Measurements from ENCODE around the gene TBL3. TPM values are rescaled to one million over a fixed set of nuclear protein-coding genes. Genes with fewer than 3 reads are reported as not detected.
A peak's percentile ranks its signal among the peaks of the same experiment; 100 is the strongest.

The TBL3 gene
- total RNA-seq, 1 experiment from 2014 or later = 34.7 TPM

GRCh38 chr16:1990101-1990350, 18.2 kb downstream of the TBL3 start:
- Histone ChIP-seq H3K36me3 (ENCODE audit: control insufficient read depth, insufficient read depth, low read length) (peaks cover 5% of the 10 kb centered on the region; the same call in 1 of the 2 replicates), H3K27me3 (replicated peaks; ENCODE audit: control insufficient read depth, insufficient read depth, low read length) (no peaks in the 10 kb centered on the region), H3K4me3 (ENCODE audit: low read depth, low read length) (peak overlapping the region; percentile 51), H3K4me1 (peaks cover 15% of the 10 kb centered on the region), H3K9me3 (no peaks in the 10 kb centered on the region)
- no peaks in the 10 kb centered on the region for H3K9me3 Mint-ChIP-seq (ENCODE audit: unreplicated experiment)
- BruUV-seq (replicated peaks) = no TSS peak
- no peak for DNase-seq
- H3K4me1 Mint-ChIP-seq (ENCODE audit: low read depth, unreplicated experiment) = peaks cover 7% of the 10 kb centered on the region
- peak overlapping the region; percentile 70 for H3K4me3 Mint-ChIP-seq (ENCODE audit: unreplicated experiment)
- peaks cover 2% of the 10 kb centered on the region for H3K36me3 Mint-ChIP-seq (ENCODE audit: insufficient read depth, unreplicated experiment)
- TF ChIP-seq CTCF (IDR thresholded peaks at IDR 0.05; ENCODE audit: insufficient read depth in 1 of 2, low read depth in 1 of 2, low read length in 1 of 2, severe bottlenecking in 1 of 2, unreplicated experiment in 1 of 2) = no peak
- CTCF ChIA-PET = interaction anchor here (0.7 kb wide), 1 partner anchor 25 kb away, joined by 3 read pairs; the partner anchor contains the start of gene RPS2
- intact Hi-C loops (cut with micrococcal nuclease; ENCODE audit: unreplicated experiment) = no loop called here
- no peaks in the 10 kb centered on the region for H3K27me3 Mint-ChIP-seq (ENCODE audit: insufficient read depth, unreplicated experiment)
- POLR2A ChIA-PET = no interaction called here
- H3K27ac Mint-ChIP-seq (ENCODE audit: unreplicated experiment) = no peak overlapping the region

GRCh38 chr16:1990351-1991134, 18.7 kb downstream of the TBL3 start:
- H3K9me3 Mint-ChIP-seq (ENCODE audit: unreplicated experiment) = no peaks in the 10 kb centered on the region
- no peak overlapping the region for H3K27ac Mint-ChIP-seq (ENCODE audit: unreplicated experiment)
- peaks cover 4% of the 10 kb centered on the region for H3K36me3 Mint-ChIP-seq (ENCODE audit: insufficient read depth, unreplicated experiment)
- no peaks in the 10 kb centered on the region for H3K27me3 Mint-ChIP-seq (ENCODE audit: insufficient read depth, unreplicated experiment)
- ChIA-PET CTCF (no interaction called here), POLR2A (no interaction called here)
- no peaks in the 10 kb centered on the region for H3K27me3 ChIP-seq (replicated peaks; ENCODE audit: control insufficient read depth, insufficient read depth, low read length)
- peaks cover 9% of the 10 kb centered on the region for H3K4me1 ChIP-seq
- no peak for TF ChIP-seq CTCF (IDR thresholded peaks at IDR 0.05; ENCODE audit: insufficient read depth in 1 of 2, low read depth in 1 of 2, low read length in 1 of 2, severe bottlenecking in 1 of 2, unreplicated experiment in 1 of 2)
- peaks cover 5% of the 10 kb centered on the region; the same call in 1 of the 2 replicates for H3K36me3 ChIP-seq (ENCODE audit: control insufficient read depth, insufficient read depth, low read length)
- intact Hi-C loops (cut with micrococcal nuclease; ENCODE audit: unreplicated experiment) = no loop called here
- H3K9me3 ChIP-seq = no peaks in the 10 kb centered on the region
- H3K4me3 Mint-ChIP-seq (ENCODE audit: unreplicated experiment) = peak overlapping the region; percentile 70
- H3K4me1 Mint-ChIP-seq (ENCODE audit: low read depth, unreplicated experiment) = peaks cover 7% of the 10 kb centered on the region
- peak; percentile 61 to 71 for DNase-seq
- peak overlapping the region; percentile 51 for H3K4me3 ChIP-seq (ENCODE audit: low read depth, low read length)
- BruUV-seq (replicated peaks) = no TSS peak

DNA sequence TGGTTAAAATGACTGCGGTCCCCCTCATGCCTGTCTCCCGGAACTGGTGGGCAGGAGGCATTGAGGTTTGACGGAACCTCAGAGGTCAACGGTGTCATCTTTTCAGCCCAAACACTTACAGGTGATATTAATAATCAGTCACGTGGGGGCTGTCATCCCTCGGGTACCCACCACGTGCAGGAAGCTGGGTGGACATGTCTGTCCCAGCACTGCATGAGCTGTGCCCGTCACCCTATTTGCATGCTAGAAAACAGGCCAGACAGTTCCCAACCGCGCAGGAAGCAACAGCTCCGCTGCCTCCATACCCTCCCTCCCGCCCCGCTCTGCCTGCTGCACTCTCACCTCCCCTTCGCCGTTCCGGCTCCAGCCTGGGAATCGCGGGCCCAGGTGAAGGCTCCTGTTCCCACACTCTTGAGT, 19.3 kb downstream of the TBL3 start:
- Mint-ChIP-seq H3K36me3 (ENCODE audit: insufficient read depth, unreplicated experiment) (peaks cover 10% of the 10 kb centered on the region), H3K27me3 (ENCODE audit: insufficient read depth, unreplicated experiment) (no peaks in the 10 kb centered on the region), H3K4me3 (ENCODE audit: unreplicated experiment) (no peak overlapping the region), H3K27ac (ENCODE audit: unreplicated experiment) (no peak overlapping the region), H3K9me3 (ENCODE audit: unreplicated experiment) (no peaks in the 10 kb centered on the region), H3K4me1 (ENCODE audit: low read depth, unreplicated experiment) (peaks cover 7% of the 10 kb centered on the region)
- ChIA-PET POLR2A (no interaction called here), CTCF (interaction anchor here (0.5 kb wide), 1 partner anchor 32 kb away, joined by 3 read pairs; no protein-coding TSS in a partner anchor)
- TF ChIP-seq CTCF (IDR thresholded peaks at IDR 0.05; ENCODE audit: insufficient read depth in 1 of 2, low read depth in 1 of 2, low read length in 1 of 2, severe bottlenecking in 1 of 2, unreplicated experiment in 1 of 2) = no peak
- no peaks in the 10 kb centered on the region for H3K27me3 ChIP-seq (replicated peaks; ENCODE audit: control insufficient read depth, insufficient read depth, low read length)
- H3K36me3 ChIP-seq (ENCODE audit: control insufficient read depth, insufficient read depth, low read length) = peaks cover 3% of the 10 kb centered on the region; the same call in 1 of the 2 replicates
- no peak overlapping the region for H3K4me3 ChIP-seq (ENCODE audit: low read depth, low read length)
- H3K4me1 ChIP-seq = peaks cover 8% of the 10 kb centered on the region; the same call in 1 of the 2 replicates
- intact Hi-C loops (cut with micrococcal nuclease; ENCODE audit: unreplicated experiment) = no loop called here
- no TSS peak for BruUV-seq (replicated peaks)
- DNase-seq = no peak
- no peaks in the 10 kb centered on the region for H3K9me3 ChIP-seq

All from Caco-2 (cell line).